SH-SY5Y (cell line): ENCODE data around the gene FNBP1.

Experiments used
- GATA2 ChIP-seq: IDR thresholded peaks from 2 replicates; pipeline ENCODE4 v1.6.1; 2011; ENCODE audit warnings: mild to moderate bottlenecking, low read depth, low read length
- GATA3 ChIP-seq: IDR thresholded peaks from 2 replicates; pipeline ENCODE4 v1.6.1; 2011; ENCODE audit warnings: low read depth, mild to moderate bottlenecking, low read length, moderate library complexity

Gene FNBP1

DNA sequence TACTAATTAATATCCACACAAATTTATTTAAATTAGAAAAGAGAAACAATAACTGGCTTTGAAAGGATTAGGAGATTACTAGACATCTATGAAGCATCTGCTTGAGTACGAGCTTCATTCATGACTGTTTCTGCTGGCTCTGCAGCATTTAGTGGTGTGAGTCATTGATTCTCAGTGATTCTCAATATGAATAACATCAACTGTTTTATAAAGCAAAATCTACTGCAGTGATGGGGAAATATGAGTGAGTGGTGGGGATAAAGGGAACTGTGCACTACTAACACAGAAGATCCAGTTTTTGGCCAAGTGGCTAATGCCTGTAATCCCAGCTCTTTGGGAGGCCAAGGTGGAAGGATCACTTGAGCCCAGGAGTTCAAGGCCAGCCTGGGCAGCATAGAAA, 8.4 kb downstream of the FNBP1 start:
- TF ChIP-seq GATA2 (no peak), GATA3 (no peak)

DNA sequence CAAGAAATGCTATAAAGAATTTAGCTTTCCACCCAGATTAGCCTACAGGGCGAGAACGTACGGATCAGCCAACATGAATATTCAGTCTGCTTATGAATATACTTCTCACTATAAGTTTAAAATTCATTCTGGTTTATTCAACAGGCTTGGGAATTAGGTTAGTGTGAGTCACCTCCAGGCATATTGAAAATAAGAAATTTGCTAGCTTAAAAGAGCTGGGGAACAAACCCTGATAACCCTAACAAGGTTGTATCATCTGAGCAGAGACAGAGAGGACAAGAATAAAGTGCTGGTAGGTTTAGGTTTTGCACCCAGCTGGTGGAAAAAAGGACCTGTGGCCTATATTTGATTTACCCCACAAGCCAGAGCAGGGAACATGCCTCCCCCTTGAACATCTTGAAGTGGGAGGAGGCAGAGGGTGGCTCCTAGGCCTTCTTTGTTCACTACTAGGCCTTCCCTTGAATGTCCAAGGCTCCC, 12.3 kb downstream of the FNBP1 start:
- TF ChIP-seq GATA2, result no peak
- TF ChIP-seq GATA3, result no peak

- TF ChIP-seq GATA2, result no peak
- no peak for TF ChIP-seq GATA3
These were observed 13.6 kb downstream of the FNBP1 start for GRCh38 chr9:130029223-130029973.

DNA sequence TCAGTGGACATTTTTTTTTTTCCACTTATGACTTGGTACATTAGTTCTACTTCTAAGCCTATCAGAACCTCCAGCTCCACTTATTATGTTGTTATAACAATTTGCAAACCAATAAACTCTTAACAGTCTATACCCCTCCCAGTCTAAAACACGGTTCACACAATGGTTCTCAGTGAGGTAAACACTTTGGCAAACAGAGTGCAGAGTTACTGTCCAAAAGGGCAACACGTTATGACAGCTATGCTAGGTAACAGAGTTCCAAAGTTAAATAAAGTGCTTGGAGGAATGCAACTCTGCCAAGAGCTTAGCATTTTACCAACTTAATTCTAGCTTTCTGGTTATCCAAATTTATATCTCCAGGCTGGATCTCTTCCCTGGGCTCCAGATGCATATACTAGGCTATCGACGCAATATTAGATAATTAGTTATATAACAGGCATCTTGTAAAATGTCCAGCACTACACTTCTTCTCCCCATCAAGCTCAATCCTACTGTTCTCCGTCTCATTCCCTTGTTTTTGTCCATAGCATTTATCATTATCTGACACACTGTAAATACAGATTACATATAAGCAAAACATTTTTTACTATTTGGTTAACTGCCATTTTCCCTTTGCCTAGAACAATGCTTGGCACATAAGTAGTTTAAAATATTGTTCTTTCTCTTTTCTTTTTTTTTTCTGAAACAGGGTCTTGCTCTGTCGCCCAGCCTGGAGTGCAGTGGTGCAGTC, 14.3 kb downstream of the FNBP1 start:
- TF ChIP-seq GATA3, result no peak
- no peak for TF ChIP-seq GATA2

DNA sequence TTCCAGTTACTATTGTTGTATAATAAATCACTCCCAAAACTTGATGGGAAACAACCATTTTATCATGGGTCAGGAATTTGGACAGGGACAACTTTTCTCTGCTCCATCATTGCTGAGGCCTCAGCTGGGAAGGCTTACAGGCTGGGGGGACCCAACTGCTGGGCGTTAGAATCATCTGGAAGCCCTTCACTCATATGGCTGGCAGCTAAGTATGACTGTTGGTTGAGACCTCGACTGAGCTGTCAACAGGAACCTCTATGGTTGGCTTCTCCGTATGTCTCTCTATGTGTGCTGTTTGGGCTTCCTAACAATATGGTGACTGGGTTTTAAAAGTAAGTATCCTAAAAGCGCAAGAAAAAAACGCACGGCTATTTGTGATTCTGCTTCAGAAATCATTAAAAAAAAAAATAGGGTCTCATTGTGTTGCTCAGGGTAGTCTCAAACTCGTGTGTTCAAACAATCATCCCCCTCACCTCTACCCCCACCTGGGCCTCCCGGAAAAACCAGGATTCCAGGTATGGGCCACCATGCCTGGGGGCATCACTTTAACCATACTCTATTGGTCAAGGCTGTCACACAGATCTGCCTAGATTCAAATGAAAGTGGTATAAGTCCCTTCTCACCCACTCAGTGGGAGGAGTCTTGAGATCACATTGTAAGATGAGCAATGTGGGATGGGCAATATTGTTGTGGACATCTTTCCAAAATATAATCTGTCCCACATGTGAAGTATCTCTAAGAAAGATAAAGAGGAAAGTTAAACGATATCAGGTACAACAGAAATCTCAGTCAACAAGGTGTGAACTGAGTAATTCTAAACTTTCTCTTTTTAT, 15.2 kb downstream of the FNBP1 start:
- TF ChIP-seq GATA2, result no peak
- no peak for TF ChIP-seq GATA3

DNA sequence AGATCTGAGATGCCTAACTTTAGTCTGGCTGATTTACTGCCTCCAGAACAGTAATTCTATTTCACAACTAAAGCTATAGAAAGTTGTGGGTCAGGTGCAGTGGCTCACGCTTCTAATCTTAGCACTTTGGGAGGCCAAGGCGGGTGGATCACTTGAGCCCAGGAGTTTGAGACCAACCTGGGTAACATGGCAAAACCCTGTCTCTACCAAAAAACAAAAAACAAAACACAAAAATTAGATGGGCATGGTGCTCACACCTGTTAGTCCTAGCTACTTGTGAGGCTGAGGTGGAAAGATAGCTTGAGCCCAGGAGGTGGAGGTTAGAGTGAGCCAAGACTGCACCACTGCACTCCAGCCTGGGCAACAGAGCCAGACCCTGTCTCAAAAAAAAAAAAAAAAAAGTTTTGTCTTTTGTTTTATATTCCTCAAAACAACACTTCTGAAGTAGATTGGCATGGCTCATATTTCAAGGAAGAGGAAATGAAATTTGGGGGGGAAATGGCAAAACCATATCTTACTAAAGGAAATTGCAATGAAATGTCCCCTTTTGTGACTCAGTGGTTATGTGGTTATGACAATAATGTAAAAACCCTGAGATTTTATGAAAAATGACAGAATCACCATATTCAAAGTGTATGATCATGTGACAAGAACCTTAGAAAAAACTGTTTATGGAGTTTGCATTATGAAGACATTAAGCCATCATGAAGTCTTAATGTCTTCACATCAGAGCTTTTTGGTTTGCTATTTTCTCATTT, 16.2 kb downstream of the FNBP1 start:
- TF ChIP-seq GATA2 (no peak), GATA3 (no peak)

GRCh38 chr9:130024597-130024994, 18.4 kb downstream of the FNBP1 start:
- no peak for TF ChIP-seq GATA3
- TF ChIP-seq GATA2, result no peak

DNA sequence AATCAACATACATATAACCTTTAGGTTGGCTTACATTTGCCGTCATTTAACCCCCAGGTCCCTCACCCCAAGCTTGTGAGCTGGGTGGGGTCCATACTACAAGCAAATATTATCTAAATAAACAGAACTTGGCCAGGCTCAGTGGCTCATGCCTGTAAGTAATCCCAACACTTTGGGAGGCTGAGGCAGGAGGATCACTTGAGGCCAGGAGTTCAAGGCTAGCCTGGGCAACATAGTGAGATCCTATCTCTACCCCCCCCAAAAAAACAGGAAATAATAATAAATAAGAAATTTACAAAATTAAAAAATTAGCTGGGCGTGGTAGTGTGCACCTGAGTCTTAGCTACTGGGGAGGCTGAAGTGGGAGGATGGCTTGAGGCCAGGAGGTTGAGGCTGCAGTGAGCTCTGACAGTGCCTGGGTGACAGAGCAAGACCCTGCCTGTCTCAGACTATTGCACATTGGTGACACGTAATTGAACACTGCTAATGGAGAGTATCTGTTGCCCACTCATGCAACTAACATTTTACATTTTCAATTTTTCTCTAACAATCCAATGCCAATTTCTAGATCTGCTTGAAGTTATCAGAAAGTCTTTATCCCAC, 18.9 kb downstream of the FNBP1 start:
- TF ChIP-seq GATA3, result no peak
- no peak for TF ChIP-seq GATA2

- TF ChIP-seq GATA3 (no peak), GATA2 (no peak)
These were observed 19.7 kb downstream of the FNBP1 start for GRCh38 chr9:130023144-130023787.

DNA sequence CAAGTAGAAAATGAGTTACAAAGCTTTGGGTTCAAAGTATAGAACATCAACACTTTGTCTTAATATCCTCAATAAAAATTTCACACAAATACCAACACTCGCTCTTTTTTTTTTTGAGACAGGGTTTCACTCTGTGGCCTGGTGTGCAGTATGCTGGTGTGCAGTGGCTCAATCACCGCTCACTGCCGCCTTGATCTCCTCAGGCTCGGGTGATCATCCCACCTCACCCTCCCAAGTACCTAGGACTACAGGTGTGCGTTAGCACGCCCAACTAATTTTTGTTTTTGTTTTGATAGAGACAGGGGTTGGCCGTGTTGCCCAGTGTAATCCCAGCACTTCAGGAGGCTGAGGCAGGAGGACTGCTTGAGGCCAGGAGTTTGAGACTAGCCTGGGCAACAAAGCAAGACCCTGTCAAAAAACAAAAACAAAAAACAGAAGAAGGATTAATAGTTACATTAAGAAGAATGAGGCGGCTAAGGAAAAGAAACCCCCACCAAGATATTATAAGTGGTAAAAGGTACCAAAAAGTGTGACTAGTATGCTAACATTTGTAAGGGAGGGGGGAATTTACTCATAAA, 20.3 kb downstream of the FNBP1 start:
- TF ChIP-seq GATA2, result no peak
- TF ChIP-seq GATA3, result no peak

GRCh38 chr9:130021123-130021522, 21.9 kb downstream of the FNBP1 start:
- TF ChIP-seq GATA3 (no peak), GATA2 (no peak)

GRCh38 chr9:130020618-130021017, 22.4 kb downstream of the FNBP1 start:
- TF ChIP-seq GATA2 (no peak), GATA3 (no peak)
